Smooth muscle cell (in vitro differentiated cells): Measurements from ENCODE around the gene ARHGAP26. TPM values are rescaled to one million over a fixed set of nuclear protein-coding genes. Genes with fewer than 3 reads are reported as not detected.
A peak's percentile ranks its signal among the peaks of the same experiment; 100 is the strongest.

Source experiments
- DNase-seq: peaks from one replicate; lab custom pipeline; 2025; ENCODE audit not compliant: unreplicated experiment; lab: John Stamatoyannopoulos, UW
- H2AFZ ChIP-seq: fragments of 200-600 bp; sonication (generic); 2 replicates; pipeline ENCODE4 v1.6.0; 2016; ENCODE audit warnings: antibody characterized with exemption, low read depth, mild to moderate bottlenecking
- H3F3A ChIP-seq: fragments of 200-600 bp; sonication (generic); 2 replicates; pipeline ENCODE4 v1.6.0; 2017; ENCODE audit warnings: antibody characterized with exemption, low read depth
- H3K27ac ChIP-seq: fragments of 200-600 bp; sonication (generic); 2 replicates; pipeline ENCODE4 v1.5.1; 2016; ENCODE audit warnings: low read depth, mild to moderate bottlenecking
- H3K27me3 ChIP-seq: fragments of 200-600 bp; sonication (generic); 2 replicates; pipeline ENCODE4 v1.6.1; 2016; ENCODE audit warnings: low read depth, mild to moderate bottlenecking
- H3K36me3 ChIP-seq: fragments of 200-600 bp; sonication (generic); 2 replicates; pipeline ENCODE4 v1.5.1; 2016; ENCODE audit warnings: low read depth
- H3K4me1 ChIP-seq: fragments of 200-600 bp; sonication (generic); 2 replicates; pipeline ENCODE4 v1.5.1; 2016; ENCODE audit warnings: low read depth
- H3K4me2 ChIP-seq: fragments of 200-600 bp; sonication (generic); 2 replicates; pipeline ENCODE4 v1.6.0; 2016; ENCODE audit warnings: mild to moderate bottlenecking
- H3K4me3 ChIP-seq: fragments of 200-600 bp; sonication (generic); 2 replicates; pipeline ENCODE4 v1.5.1; 2016; ENCODE audit warnings: mild to moderate bottlenecking
- H3K79me2 ChIP-seq: fragments of 200-600 bp; sonication (generic); 2 replicates; pipeline ENCODE4 v1.6.0; 2016; ENCODE audit warnings: low read depth, mild to moderate bottlenecking
- H3K9ac ChIP-seq: fragments of 200-600 bp; sonication (generic); 2 replicates; pipeline ENCODE4 v1.6.0; 2016; ENCODE audit warnings: low read depth
- H3K9me3 ChIP-seq: fragments of 200-600 bp; sonication (generic); replicated peaks from 2 replicates; pipeline ENCODE4 v1.5.1; 2016; ENCODE audit warnings: low read depth
- H4K20me1 ChIP-seq: fragments of 200-600 bp; sonication (generic); 2 replicates; pipeline ENCODE4 v1.6.0; 2016; ENCODE audit warnings: low read depth
- CTCF ChIP-seq: fragments of 200-600 bp; sonication (generic); IDR thresholded peaks from 2 replicates; pipeline ENCODE4 v1.5.1; 2017; ENCODE audit warnings: borderline replicate concordance, mild to moderate bottlenecking, antibody characterized with exemption; ENCODE audit not compliant: insufficient read depth, poor library complexity, severe bottlenecking
- WGBS: methylation state at CpG from one replicate; pipeline ENCODE4 v1.1.7; 2016; ENCODE audit warnings: low lambda C conversion rate; 5-methylcytosine and 5-hydroxymethylcytosine counted together
- polyA plus RNA-seq: library from polyadenylated mRNA; unstranded; fragments of >200 nt; fragmentation: Nextera tagmentation; extraction: Ambion mirVana; gene quantifications from 2 replicates; pipeline ENCODE4 v1.2.1, GENCODE V29; 2016
- total RNA-seq: library from RNA; depleted of rRNA; stranded (reverse); fragments of >200 nt; gene quantifications from 2 replicates; pipeline ENCODE4 v1.2.3, GENCODE V29; 2014

ARHGAP26 gene
- total and polyA plus RNA-seq, 2 experiments from 2014 or later: 2.2 to 5.1 TPM

DNA sequence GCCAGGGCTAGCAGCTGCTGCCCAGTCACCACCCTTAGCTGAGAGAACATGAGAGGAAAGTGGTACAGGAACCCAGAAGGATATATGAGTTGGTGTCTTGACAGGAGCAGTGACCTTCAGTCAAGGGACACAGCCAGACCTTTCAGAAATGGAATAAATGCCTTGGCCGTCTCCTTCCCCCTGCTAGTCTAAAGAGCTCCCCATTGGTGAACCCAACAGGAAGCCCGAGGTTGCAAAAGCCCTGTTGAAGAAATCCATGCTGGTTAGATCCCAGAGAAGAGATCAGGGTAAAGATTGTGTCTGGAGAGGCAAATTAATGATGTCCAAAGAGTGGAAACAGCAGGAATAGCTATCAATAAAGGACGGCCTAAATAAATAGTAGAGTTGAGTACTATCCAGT is 388.9 kb downstream of the ARHGAP26 start:
- Histone ChIP-seq H2AFZ (no peak overlapping the region), H3K9me3 (no peaks in the 10 kb centered on the region), H3F3A (peaks cover 19% of the 10 kb centered on the region), H3K4me3 (no peak overlapping the region), H3K79me2 (no peaks in the 10 kb centered on the region), H3K4me1 (peaks cover 21% of the 10 kb centered on the region), H3K27me3 (no peaks in the 10 kb centered on the region), H3K36me3 (no peaks in the 10 kb centered on the region), H4K20me1 (no peaks in the 10 kb centered on the region), H3K4me2 (no peak overlapping the region), H3K27ac (no peak overlapping the region), H3K9ac (no peak overlapping the region)
- no peak for TF ChIP-seq CTCF
- DNase-seq: no peak
- WGBS: 94% methylated on average over 3 of the region's 3 CpGs

DNA sequence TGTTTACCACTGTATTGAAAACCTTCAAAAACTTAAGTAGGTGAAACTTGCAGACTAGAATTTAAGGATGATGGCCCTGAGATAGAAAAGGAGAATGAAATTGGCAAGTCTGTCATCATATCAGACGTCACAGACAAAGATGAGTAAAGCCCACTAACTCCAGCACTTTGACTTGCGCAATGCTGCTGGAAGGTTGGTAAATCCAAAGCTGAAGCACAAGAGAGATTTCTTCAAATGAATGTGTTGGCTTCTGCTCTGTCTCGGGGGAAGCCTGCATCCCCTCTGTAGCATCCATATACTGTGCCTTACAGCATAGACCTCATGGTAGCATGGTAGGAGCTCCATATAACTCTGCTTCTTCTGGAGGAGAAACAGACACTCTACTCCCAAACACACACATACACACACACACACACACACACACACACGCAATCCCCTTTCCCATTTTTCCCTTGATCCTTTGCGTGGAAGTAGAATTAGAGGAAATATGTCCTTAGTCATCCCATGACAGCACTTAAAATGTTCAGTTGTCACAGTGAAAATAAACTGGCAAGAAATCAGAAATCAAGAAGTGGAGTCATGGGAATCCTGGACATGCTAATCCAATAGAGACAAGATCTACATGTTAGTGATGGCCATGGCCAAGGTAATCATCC is 391.8 kb downstream of the ARHGAP26 start:
- H3K9ac ChIP-seq: no peak overlapping the region
- 62% methylated on average over 5 of the region's 5 CpGs for WGBS
- no peaks in the 10 kb centered on the region for H3K36me3 ChIP-seq
- TF ChIP-seq CTCF: no peak
- no peak overlapping the region for H3K4me3 ChIP-seq
- no peaks in the 10 kb centered on the region for H3K9me3 ChIP-seq
- no peaks in the 10 kb centered on the region for H3K79me2 ChIP-seq
- H4K20me1 ChIP-seq: no peaks in the 10 kb centered on the region
- H2AFZ ChIP-seq: no peak overlapping the region
- H3K27ac ChIP-seq: peak overlapping the region; percentile 59
- H3K4me1 ChIP-seq: no peaks in the 10 kb centered on the region
- H3K27me3 ChIP-seq: no peaks in the 10 kb centered on the region
- peak overlapping the region; percentile 2 for H3K4me2 ChIP-seq
- DNase-seq: no peak
- no peaks in the 10 kb centered on the region for H3F3A ChIP-seq

DNA sequence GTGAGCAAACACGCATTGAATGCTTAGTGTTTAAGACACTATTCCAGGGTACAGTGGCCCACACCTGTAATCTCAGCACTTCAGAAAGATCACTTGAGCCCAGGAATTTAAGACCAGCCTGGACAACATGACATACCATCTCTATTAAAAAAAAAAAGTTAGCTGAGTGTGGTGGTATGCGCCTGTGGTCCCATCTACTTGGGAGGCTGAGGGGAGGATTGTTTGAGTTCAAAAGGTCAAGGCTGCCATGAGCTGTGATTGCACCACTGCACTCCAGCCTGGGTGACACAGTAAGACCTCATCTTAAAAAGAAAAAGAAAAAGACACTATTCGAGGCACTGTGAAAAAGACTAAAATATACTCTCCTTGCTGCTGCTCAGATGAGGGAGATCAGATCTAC is 392.6 kb downstream of the ARHGAP26 start:
- H3K79me2 ChIP-seq: no peaks in the 10 kb centered on the region
- no peaks in the 10 kb centered on the region for H3K27me3 ChIP-seq

More for the DNA sequence above, 392.6 kb downstream of the ARHGAP26 start:
- Histone ChIP-seq H3K27ac (no peak overlapping the region), H4K20me1 (no peaks in the 10 kb centered on the region), H3K4me2 (no peak overlapping the region), H3K9ac (no peak overlapping the region), H3K9me3 (no peaks in the 10 kb centered on the region), H3K4me1 (no peaks in the 10 kb centered on the region), H2AFZ (no peak overlapping the region), H3K4me3 (no peak overlapping the region), H3F3A (peaks cover 3% of the 10 kb centered on the region), H3K36me3 (no peaks in the 10 kb centered on the region)
- TF ChIP-seq CTCF: no peak
- WGBS: 98% methylated on average over 3 of the region's 3 CpGs
- no peak for DNase-seq
